A549 (cell line): ENCODE results near the gene ZNF140. TPM values are rescaled to one million over a fixed set of nuclear protein-coding genes. Genes with fewer than 3 reads are reported as not detected.

Experiments used
- ATAC-seq, 2 experiments: fragments of 200-7000 bp in 1 of 2; fragments of >200 bp in 1 of 2; cut with Nextera tagmentation in 1 of 2; cut with Tn5 transposase in 1 of 2; 3 replicates each; pipeline versions ENCODE4 v1.8.0 to v1.9.1; 2018 to 2020; ENCODE audit warnings: mild to moderate bottlenecking in 1 of 2, moderate library complexity in 1 of 2
- CTCF ChIA-PET: fragments of 300-600 bp; sonication (Branson Sonifier 250); formaldehyde crosslinking; extraction: SDS; loops from one replicate; lab custom pipeline; 2021; ENCODE audit warnings: antibody characterized with exemption, inconsistent platforms; lab: Yijun Ruan, JAX
- POLR2A ChIA-PET: fragments of 350-600 bp; formaldehyde crosslinking; extraction: SDS; loops from one replicate; lab custom pipeline; 2021; ENCODE audit warnings: antibody characterized with exemption, inconsistent platforms; lab: Yijun Ruan, JAX
- DNase-seq, 2 experiments: peaks; one replicate each; pipeline versions ENCODE4 v3.0.0 to v3.0.0-alpha.2; 2011 to 2016; ENCODE audit warnings: low read depth in 1 of 2, low spot score in 1 of 2
- FAIRE-seq: peaks from 2 replicates; lab custom pipeline; 2011; peaks lifted over from hg19 to GRCh38; lab: Jason Lieb, UNC
- H3K27ac ChIP-seq, 2 experiments: fragments of >200 bp; sonication (Bioruptor Twin); formaldehyde crosslinking; 3 replicates each; pipeline ENCODE4 v1.5.1; 2016 to 2017
- H3K4me1 ChIP-seq: fragments of >200 bp; sonication (Bioruptor Twin); formaldehyde crosslinking; 3 replicates; pipeline ENCODE4 v1.6.1; 2016
- H3K4me2 ChIP-seq: fragments of >200 bp; sonication (Bioruptor Twin); formaldehyde crosslinking; 3 replicates; pipeline ENCODE4 v1.6.1; 2016
- H3K4me3 ChIP-seq: fragments of >200 bp; sonication (Bioruptor Twin); formaldehyde crosslinking; 3 replicates; pipeline ENCODE4 v1.5.1; 2016
- H3K9me3 ChIP-seq: fragments of >200 bp; sonication (Bioruptor Twin); formaldehyde crosslinking; 3 replicates; pipeline ENCODE4 v1.6.1; 2016
- CHD4 ChIP-seq: fragments of 200-600 bp; sonication (generic); IDR thresholded peaks from 2 replicates; pipeline ENCODE4 v1.6.1; 2016; ENCODE audit warnings: antibody characterized with exemption, mild to moderate bottlenecking, borderline replicate concordance
- EHMT2 ChIP-seq: fragments of 200-600 bp; sonication (generic); IDR thresholded peaks from 2 replicates; pipeline ENCODE4 v1.6.1; 2016; ENCODE audit warnings: antibody characterized with exemption, low read depth, mild to moderate bottlenecking, moderate library complexity
- ESRRA ChIP-seq: fragments of 150-350 bp; IDR thresholded peaks from 2 replicates; pipeline ENCODE4 v1.6.1; 2014; ENCODE audit warnings: mild to moderate bottlenecking, low read length, borderline replicate concordance
- GATA3 ChIP-seq: IDR thresholded peaks from 2 replicates; pipeline ENCODE4 v1.6.1; 2012; ENCODE audit warnings: borderline replicate concordance
- HDAC2 ChIP-seq: fragments of 200-600 bp; sonication (generic); IDR thresholded peaks from 2 replicates; pipeline ENCODE4 v1.6.1; 2016
- HEYL ChIP-seq: fragments of 250-450 bp; sonication (Bioruptor Pico); IDR thresholded peaks from 2 replicates; pipeline ENCODE4 v1.8.0; 2021; ENCODE audit warnings: mild to moderate bottlenecking, moderate library complexity
- JUN ChIP-seq, 2 experiments: fragments of >200 bp; sonication (Bioruptor Twin); formaldehyde crosslinking; IDR thresholded peaks; 2 replicates in 1 of 2; 3 replicates in 1 of 2; pipeline ENCODE4 v1.6.1; 2016 to 2017
- MYC ChIP-seq: IDR thresholded peaks from 2 replicates; pipeline ENCODE4 v1.6.1; 2012; ENCODE audit warnings: mild to moderate bottlenecking, inconsistent platforms, low read length, improper control_type of control experiment, borderline replicate concordance
- NFE2L2 ChIP-seq: fragments of 150-350 bp; conservative IDR thresholded peaks from 2 replicates; pipeline ENCODE4 v1.6.1; 2014; ENCODE audit warnings: low read length
- RFX5 ChIP-seq: fragments of 450-650 bp; IDR thresholded peaks from 2 replicates; pipeline ENCODE4 v1.7.1; 2014; ENCODE audit warnings: antibody characterized with exemption, mild to moderate bottlenecking, moderate library complexity
- SMC3 ChIP-seq: fragments of >200 bp; sonication (Bioruptor Twin); formaldehyde crosslinking; IDR thresholded peaks from 3 replicates; pipeline ENCODE4 v1.6.1; 2018; ENCODE audit warnings: inconsistent platforms
- WGBS: methylation state at CpG from one replicate; pipeline ENCODE4 v1.1.6; 2017; ENCODE audit errors: missing lambda C conversion rate; 5-methylcytosine and 5-hydroxymethylcytosine counted together
- polyA plus RNA-seq, 4 experiments: library from polyadenylated mRNA; depleted of rRNA in 3 of 4; stranded (reverse); fragments of >200 nt; fragmentation: RNase III in 1 of 4; extraction: RNeasy Plus Mini Kit Qiagen cat#74134 plus additional on column Dnase treatment in 1 of 4; gene quantifications; 2 replicates in 3 of 4; 3 replicates in 1 of 4; pipeline ENCODE4 v1.2.3, GENCODE V29; 2011 to 2017
- TF ChIP-seq, protein P1 (sequence below): fragments of >200 bp; sonication (Bioruptor Twin); formaldehyde crosslinking; IDR thresholded peaks from 3 replicates; pipeline ENCODE4 v1.5.1; 2016
- TF ChIP-seq, protein P2 (sequence below): fragments of >200 bp; sonication (Bioruptor Twin); formaldehyde crosslinking; IDR thresholded peaks from 2 replicates; pipeline ENCODE4 v1.6.1; 2016

ZNF140 gene
- polyA plus RNA-seq, 2 of the 4 experiments (the other 2 are of a cell fraction): 8.8 to 22.8 TPM

GRCh38 chr12:133081159-133081780 is 547 bp downstream of the ZNF140 start:
- TF ChIP-seq, protein P1, sequence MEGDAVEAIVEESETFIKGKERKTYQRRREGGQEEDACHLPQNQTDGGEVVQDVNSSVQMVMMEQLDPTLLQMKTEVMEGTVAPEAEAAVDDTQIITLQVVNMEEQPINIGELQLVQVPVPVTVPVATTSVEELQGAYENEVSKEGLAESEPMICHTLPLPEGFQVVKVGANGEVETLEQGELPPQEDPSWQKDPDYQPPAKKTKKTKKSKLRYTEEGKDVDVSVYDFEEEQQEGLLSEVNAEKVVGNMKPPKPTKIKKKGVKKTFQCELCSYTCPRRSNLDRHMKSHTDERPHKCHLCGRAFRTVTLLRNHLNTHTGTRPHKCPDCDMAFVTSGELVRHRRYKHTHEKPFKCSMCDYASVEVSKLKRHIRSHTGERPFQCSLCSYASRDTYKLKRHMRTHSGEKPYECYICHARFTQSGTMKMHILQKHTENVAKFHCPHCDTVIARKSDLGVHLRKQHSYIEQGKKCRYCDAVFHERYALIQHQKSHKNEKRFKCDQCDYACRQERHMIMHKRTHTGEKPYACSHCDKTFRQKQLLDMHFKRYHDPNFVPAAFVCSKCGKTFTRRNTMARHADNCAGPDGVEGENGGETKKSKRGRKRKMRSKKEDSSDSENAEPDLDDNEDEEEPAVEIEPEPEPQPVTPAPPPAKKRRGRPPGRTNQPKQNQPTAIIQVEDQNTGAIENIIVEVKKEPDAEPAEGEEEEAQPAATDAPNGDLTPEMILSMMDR: no peak
- TF ChIP-seq NFE2L2: no peak
- no peak for TF ChIP-seq SMC3
- TF ChIP-seq CHD4: no peak
- no peak for TF ChIP-seq ESRRA
- H3K27ac ChIP-seq: peak overlapping the region; percentile 90 to 93
- ATAC-seq (no peak; a peak in 1 of 6 replicates), FAIRE-seq (no peak), DNase-seq (peak in 1 of 2 experiments; percentile 28)
- ChIA-PET POLR2A (interaction anchor here (0.6 to 2.1 kb wide), 2 partner anchors 100 to 106 kb away, joined by 3 to 20 read pairs; partner anchors contain the start of gene ZNF268), CTCF (no interaction called here)
- peak overlapping the region; percentile 88 for H3K4me3 ChIP-seq
- peak overlapping the region; percentile 50 for H3K4me2 ChIP-seq
- H3K4me1 ChIP-seq: no peaks in the 10 kb centered on the region
- H3K9me3 ChIP-seq: peaks cover 90% of the 10 kb centered on the region
- 46% methylated on average over 17 of the region's 17 CpGs for WGBS

DNA sequence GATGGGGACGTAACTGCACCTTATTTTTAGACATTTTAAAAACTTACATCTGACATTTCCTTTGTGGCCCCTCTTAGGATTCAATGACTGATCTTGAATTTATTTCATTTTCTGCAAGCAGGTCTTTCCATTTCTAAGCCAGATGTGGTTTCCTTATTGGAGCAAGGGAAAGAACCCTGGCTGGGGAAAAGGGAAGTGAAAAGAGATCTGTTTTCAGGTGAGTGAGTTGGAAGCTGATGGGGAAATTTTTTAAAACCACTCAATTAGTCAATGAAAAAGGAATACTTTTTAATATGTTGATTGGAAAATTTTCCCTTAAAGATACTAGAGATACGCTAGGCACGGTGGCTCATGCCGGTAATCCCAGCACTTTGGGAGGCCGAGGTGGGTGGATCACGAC is 2.6 kb downstream of the ZNF140 start:
- ATAC-seq: no peak
- TF ChIP-seq HEYL (CRISPR knock-in tag) (no peak), GATA3 (no peak)
- TF ChIP-seq, all 56 proteins: peak for 0
- Histone ChIP-seq H3K4me2 (no peak overlapping the region), H3K27ac (no peak overlapping the region), H3K4me1 (no peaks in the 10 kb centered on the region), H3K9me3 (peaks cover 89% of the 10 kb centered on the region), H3K4me3 (no peak overlapping the region)
- FAIRE-seq (no peak), DNase-seq (no peak)
- 98% methylated on average over 6 of the region's 6 CpGs for WGBS
- CTCF ChIA-PET: no interaction called here
- POLR2A ChIA-PET: no interaction called here

GRCh38 chr12:133105620-133106019 is 24.9 kb downstream of the ZNF140 start:
- peak in 1 of 2 experiments; percentile 34 for DNase-seq
- Histone ChIP-seq H3K4me3 (no peak overlapping the region), H3K4me2 (no peak overlapping the region), H3K9me3 (peaks cover 97% of the 10 kb centered on the region), H3K4me1 (no peaks in the 10 kb centered on the region), H3K27ac (no peak overlapping the region)
- POLR2A ChIA-PET: no interaction called here
- FAIRE-seq: peak; percentile 7
- TF ChIP-seq HDAC2 (no peak), GATA3 (peak; percentile 31; the same call in 1 of the 2 replicates)
- TF ChIP-seq, protein P1: no peak
- ATAC-seq: no peak
- 97% methylated on average over 3 of the region's 3 CpGs for WGBS
- CTCF ChIA-PET: no interaction called here

DNA sequence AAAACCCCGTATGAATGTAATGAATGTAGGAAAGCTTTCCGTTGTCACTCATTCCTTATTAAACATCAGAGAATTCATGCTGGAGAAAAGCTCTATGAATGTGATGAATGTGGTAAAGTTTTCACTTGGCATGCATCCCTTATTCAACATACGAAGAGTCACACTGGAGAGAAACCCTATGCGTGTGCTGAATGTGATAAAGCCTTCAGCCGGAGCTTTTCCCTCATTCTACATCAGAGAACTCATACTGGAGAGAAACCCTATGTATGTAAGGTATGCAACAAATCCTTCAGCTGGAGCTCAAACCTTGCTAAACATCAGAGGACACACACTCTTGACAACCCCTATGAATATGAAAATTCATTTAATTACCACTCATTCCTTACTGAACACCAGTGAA is 25.5 kb downstream of the ZNF140 start:
- ATAC-seq (no peak), FAIRE-seq (no peak), DNase-seq (peak in 1 of 2 experiments; percentile 47)
- Histone ChIP-seq H3K4me3 (no peak overlapping the region), H3K4me1 (no peaks in the 10 kb centered on the region), H3K27ac (no peak overlapping the region), H3K4me2 (no peak overlapping the region), H3K9me3 (peaks cover 96% of the 10 kb centered on the region)
- POLR2A ChIA-PET: no interaction called here
- CTCF ChIA-PET: no interaction called here
- 95% methylated on average over 5 of the region's 5 CpGs for WGBS
- TF ChIP-seq EHMT2: no peak
- TF ChIP-seq MYC: no peak
- TF ChIP-seq JUN (IDR thresholded peaks at IDR 0.05): no peak
- TF ChIP-seq NFE2L2: no peak
- TF ChIP-seq GATA3: peak; percentile 45
- no peak for TF ChIP-seq RFX5
- TF ChIP-seq, protein P2, sequence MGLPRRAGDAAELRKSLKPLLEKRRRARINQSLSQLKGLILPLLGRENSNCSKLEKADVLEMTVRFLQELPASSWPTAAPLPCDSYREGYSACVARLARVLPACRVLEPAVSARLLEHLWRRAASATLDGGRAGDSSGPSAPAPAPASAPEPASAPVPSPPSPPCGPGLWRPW: 0 out of 2 replicates have a peak, but pooled peaks have one; percentile 20
